SK-N-SH treated with all-trans-retinoic acid at 6 μM for 48 hours (cell line): ENCODE results near the gene MICALL2.

ENCODE experiments used
- CSDC2 ChIP-seq: fragments of 250-450 bp; sonication (Bioruptor Pico); IDR thresholded peaks from 2 replicates; pipeline ENCODE4 v1.5.0; 2020; ENCODE audit warnings: mild to moderate bottlenecking, moderate library complexity
- GLIS3 ChIP-seq: fragments of 250-450 bp; sonication (Bioruptor Pico); IDR thresholded peaks from 2 replicates; pipeline ENCODE4 v1.5.0; 2020; ENCODE audit warnings: mild to moderate bottlenecking, moderate library complexity
- ZFP30 ChIP-seq: fragments of 450-650 bp; formaldehyde crosslinking; IDR thresholded peaks from 2 replicates; pipeline ENCODE4 v1.5.0; 2022; ENCODE audit warnings: mild to moderate bottlenecking, moderate library complexity
- TF ChIP-seq, protein P1 (sequence below): fragments of 250-450 bp; sonication (Bioruptor Pico); IDR thresholded peaks from 2 replicates; pipeline ENCODE4 v1.5.1; 2021; ENCODE audit warnings: mild to moderate bottlenecking, moderate library complexity

DNA sequence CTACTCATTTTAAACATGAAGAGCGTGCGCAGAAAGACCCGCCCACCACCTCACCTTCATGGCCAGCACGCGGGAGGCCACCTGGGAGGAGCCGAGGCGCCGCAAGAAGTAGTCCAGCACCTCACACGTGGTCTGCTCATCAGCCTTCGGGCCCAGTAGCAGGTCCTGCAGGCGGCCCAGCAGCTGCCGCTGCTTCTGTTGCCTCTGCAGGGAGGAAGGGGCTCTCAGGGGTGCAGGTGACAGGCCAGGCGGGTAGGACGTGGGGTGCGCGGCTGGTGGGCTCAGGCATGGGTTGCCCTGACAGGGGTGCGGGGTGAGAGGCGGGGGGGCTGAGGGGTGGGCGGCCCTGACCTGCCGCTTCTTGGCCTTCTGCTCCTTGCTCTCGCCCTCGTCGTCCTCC is 27.3 kb upstream of the MICALL2 start:
- TF ChIP-seq, protein P1, sequence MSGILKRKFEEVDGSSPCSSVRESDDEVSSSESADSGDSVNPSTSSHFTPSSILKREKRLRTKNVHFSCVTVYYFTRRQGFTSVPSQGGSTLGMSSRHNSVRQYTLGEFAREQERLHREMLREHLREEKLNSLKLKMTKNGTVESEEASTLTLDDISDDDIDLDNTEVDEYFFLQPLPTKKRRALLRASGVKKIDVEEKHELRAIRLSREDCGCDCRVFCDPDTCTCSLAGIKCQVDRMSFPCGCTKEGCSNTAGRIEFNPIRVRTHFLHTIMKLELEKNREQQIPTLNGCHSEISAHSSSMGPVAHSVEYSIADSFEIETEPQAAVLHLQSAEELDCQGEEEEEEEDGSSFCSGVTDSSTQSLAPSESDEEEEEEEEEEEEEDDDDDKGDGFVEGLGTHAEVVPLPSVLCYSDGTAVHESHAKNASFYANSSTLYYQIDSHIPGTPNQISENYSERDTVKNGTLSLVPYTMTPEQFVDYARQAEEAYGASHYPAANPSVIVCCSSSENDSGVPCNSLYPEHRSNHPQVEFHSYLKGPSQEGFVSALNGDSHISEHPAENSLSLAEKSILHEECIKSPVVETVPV (CRISPR knock-in tag) = no peak
- TF ChIP-seq ZFP30 (CRISPR knock-in tag) = no peak
- no peak for TF ChIP-seq GLIS3 (CRISPR knock-in tag)
- TF ChIP-seq CSDC2 (CRISPR knock-in tag) = no peak
